ENCODE results near the gene TMEM51.
"Not testable (repeated sequence)": the region's sequence is repeated elsewhere in the genome, so short reads cannot be mapped to it uniquely, and the experiment has no call there.

The TMEM51 gene

DNA sequence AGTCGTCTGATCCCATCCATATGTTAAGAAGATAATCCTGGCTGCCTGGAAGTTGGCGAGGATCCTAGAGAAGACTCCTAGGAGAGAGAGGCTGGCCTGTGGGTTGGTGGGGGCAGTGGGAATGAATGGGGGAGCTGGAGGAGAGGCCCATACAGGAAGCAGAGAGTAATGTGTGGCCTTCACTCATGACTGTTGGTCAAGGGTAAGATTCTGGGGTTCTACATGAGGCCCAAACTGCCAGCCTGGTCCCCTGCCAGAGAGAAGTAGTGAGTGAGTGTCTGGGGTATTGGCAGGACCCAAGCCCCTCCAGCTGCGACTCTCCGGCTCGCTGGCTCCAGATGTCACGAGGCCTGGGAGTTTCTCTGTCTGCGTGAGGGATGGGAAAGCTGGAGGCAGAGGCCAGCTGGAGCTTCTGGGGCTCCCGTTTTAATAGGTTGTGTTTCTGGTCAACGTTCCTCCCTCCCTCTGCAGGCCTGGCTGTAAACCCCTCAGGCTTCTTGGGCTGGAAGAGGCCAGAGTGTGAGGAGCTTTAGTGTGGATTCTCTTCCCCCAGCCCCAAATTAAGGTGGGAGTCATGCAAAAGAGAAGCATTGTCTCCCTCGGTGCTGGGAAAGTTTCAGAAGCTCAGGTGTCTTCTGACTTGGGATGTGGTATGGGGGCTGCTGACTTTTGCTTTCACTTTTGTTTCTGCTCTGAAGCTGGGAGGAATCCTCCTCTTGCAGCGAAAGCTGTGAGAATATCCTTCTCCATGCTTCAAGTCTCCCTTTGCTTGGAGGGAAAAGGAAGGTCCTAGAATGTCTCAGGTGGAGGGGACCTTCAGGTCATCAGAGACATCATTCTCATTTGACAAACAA, 2.6 kb downstream of the TMEM51 start:
- DNase-seq = no peak

- DNase-seq = no peak
These were observed 3.3 kb downstream of the TMEM51 start for GRCh38 chr1:15156807-15157380.

- no peak for DNase-seq
These were observed 4.2 kb downstream of the TMEM51 start for GRCh38 chr1:15157524-15158399.

DNA sequence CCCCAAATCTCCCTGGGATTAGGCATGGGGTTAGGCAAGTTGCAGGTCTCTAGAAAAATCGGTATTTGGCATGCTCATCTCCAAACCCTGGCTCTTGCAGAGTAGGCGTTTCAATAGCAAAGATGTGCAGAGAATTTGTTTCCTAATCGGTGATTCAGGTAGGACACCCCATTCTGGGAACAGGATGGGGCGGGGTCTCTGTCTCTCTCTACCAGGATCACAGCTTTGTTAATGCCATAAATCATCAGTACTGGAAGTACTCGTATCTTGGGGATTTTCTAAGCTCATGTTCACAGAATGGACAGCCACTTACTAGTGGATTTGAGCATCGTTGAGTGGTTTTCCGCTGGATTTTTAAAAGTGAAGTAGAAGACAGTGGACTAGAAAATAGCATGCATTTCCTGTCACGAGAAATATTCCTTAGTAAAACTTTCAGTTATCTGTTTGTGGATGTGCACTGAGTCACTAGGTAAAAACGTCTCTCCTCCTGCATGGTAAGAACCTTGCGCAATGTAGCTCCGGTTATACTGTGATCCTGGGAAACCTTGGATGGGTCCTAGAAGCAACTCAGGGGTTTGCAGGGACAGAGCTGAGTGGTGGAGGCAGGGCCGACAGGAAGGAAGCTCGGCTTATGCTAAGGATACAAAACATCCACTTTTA, 5.1 kb downstream of the TMEM51 start:
- DNase-seq = no peak

DNA sequence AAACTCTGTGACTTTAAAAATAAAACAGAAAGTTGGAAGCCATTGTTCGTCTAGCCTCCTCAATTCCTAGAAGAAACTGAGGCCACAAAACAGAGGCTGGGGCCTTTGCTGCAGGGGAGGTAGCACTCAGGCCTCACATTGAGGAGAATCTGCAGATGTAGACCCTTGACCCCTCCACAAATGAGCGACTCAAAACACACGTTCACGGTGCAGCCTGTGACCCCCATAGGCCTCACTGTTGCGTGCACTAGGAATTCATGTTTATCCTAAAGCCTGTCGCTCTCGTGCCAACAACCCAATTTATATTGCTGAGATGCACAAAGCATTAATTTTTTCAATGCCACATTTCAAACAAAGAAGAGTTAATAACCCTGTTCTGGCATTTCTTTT, 5.6 kb downstream of the TMEM51 start:
- no peak for DNase-seq

- no peak for DNase-seq
These were observed 7.1 kb downstream of the TMEM51 start for GRCh38 chr1:15160626-15161025.

GRCh38 chr1:15167386-15167785, 13.8 kb downstream of the TMEM51 start:
- no peak for DNase-seq

DNA sequence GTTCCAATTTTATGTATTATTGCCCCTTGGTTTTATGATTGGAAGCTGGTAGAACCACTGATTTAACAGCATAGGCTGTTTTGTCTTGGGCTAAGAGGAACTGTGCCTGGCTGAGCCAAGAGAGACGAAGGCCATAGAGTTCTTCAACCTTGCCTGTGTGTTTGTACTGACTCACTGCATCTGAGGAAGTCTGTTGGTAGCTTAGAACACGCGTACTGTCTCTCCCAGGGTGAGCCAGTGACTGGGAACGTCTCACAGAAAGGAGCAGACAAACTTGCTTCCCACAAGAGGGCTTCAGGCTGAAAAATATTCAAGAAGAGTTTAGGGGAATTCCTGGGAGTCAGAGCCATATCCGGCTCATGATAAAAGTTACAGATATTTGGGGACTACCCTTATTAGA, 14.9 kb downstream of the TMEM51 start:
- DNase-seq = no peak

GRCh38 chr1:15170071-15170470, 16.5 kb downstream of the TMEM51 start:
- DNase-seq = no peak

- DNase-seq = no peak
These were observed 17.8 kb downstream of the TMEM51 start for GRCh38 chr1:15171271-15171908.

DNA sequence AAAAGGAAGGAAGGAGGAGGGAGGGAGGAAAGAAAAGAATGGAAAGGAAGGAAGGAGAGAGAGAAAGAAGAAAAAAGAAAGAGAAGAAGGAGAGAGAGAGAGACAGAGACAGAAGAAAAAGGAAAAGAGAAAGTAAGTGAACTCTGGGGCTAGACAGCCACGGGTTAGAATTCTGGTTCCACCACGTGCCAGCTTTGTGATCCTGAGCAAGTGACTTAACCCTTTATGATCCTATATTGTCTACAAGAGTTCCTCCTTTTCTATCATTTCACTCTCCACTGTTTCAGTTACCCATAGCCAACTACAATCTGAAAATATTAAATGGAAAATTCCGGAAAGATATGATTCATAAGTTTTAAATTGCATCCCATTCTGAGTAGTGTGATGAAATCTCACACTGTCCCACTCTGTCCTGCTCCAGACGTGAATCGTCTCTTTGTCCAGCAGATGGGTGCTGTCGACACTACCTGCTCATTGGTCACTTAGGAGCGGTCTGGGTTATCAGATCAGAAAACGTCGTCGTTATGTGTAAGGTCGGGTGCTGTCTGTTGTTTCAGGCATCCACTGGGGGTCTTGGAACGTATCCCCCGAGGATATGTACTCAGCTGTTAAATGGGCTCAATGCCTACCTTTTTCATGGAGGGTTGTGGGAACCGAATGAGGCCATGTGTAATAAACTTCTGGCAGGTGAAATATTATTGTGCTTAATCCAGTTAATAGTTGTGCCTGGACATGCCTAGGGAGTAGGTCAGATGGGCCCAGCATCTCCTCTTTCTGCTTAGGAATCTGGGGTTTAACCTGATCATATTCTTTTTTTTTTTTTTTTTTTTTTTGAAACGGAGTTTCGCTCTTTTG, 19.1 kb downstream of the TMEM51 start:
- DNase-seq = no peak

DNA sequence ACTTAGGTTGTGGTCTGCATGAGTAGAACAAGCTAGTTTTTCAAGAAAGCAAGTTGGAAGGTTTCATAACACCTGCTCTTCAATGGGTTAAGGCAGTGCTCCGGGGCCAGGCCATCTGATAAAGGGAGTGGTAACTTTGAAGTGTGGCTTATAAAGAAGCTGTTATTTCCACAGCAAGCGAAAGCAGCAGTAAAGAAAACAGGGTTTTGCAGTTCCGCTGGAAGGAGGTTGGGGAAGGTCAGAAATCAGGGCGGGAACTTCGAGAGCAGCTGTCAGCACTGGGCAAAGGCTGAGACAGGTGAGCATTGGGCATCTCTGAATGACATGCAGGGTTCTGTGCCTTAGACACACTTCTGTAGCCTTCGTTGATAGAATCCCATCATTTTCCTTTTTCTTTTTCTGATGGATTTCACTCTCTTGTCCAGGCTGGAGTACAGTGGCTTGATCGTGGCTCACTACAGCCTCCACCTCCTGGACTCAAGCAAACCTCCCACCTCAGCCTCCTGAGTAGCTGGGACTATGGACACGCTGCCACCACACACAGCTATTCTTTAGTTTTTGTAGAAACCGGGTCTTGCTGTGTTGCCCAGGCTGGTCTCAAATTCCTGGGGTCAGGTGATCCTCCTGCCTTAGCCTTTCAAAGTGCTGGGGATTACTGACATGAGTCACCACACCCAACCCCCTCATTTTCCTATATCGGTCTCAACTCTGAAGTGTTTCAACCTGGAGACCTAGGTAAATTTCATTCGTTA, 20.5 kb downstream of the TMEM51 start:
- no peak for DNase-seq

DNA sequence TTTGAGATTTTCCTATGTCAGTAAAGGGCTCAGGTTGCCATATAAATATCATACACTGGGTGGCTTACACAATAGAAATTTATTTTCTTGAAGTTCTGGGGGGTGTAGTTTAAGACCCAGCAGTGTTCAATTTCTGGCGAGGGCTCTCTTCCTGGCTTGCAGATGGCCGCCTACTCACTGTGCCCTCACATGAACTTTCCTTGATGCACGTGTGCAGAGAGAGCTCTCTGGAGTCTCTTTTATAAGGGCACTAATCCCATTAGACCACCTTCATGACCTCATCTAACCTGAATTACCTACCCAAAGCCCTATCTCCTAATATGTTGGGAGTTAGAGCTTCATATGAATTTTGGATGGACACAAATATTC, 21.1 kb downstream of the TMEM51 start:
- no peak for DNase-seq

- not testable (repeated sequence) for DNase-seq
These were observed 22.0 kb downstream of the TMEM51 start for GRCh38 chr1:15175324-15176094.

DNA sequence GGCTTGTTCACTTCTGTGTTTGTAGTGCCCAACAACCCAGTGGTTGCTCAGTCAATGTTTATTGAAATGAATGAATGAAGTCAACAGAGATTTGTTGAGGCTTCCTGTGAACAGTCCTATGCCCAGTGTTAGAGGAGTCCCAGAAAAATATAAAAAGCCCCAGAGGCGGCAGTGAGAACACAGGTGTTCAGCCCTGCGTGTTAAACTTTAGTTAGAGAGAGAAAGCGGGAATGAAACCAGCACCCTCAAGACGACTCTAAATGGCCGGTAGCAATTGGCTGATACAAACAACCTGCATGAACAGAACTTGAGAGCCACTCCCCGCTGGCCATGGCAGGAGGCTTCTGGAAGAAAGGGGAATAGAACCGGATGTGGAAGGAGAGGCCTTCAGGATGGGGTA, 22.6 kb downstream of the TMEM51 start:
- DNase-seq = no peak

- DNase-seq = no peak
These were observed 23.5 kb downstream of the TMEM51 start for GRCh38 chr1:15176898-15177665.

GRCh38 chr1:15177710-15178166, 24.2 kb downstream of the TMEM51 start:
- no peak for DNase-seq

GRCh38 chr1:15178571-15179484, 25.3 kb downstream of the TMEM51 start:
- peak; percentile 76 for DNase-seq
